OCI-LY3 (cell line): ENCODE data around the gene ZNF385C.

Source experiments
- CTCF ChIP-seq: fragments of 200-600, 300-600 bp; sonication (generic); IDR thresholded peaks from 2 replicates; pipeline ENCODE4 v1.5.1; 2014; ENCODE audit warnings: antibody characterized with exemption, low read length, low read depth
- EZH2phosphoT487 ChIP-seq: fragments of 200-600 bp; shearing (Covaris generic); IDR thresholded peaks from 2 replicates; pipeline ENCODE4 v1.6.1; 2018; ENCODE audit warnings: antibody characterized with exemption, mixed run types, low read depth

- TF ChIP-seq CTCF (no peak), EZH2phosphoT487 (no peak)
Measured at GRCh38 chr17:42106009-42106408, 7.7 kb upstream of the ZNF385C start.
